ENCODE results near the gene RINL.

RINL gene

DNA sequence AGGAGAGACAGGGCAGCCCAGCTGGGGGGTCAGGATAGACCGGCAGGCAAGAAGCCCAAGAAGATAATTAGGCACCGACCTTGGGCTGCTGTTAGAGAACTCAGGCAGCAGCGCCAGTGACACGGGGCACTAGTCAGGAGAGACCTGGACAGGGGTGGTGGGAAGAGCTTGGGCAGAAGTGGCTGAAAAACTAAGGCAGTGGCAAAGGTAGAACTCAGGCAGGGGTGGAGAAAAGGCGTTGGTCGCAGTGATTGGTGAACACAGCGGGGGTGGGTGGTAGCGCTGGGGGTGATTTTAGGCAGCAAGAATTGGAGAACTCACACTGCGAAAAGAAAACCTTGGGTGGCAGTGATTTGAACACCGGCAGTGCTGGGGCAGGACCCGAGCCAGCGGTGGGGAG lies 29.6 kb upstream of the RINL start:
- Mint-ChIP-seq H3K9me3 (peaks cover 8% of the 10 kb centered on the region), H3K4me1 (peaks cover 8% of the 10 kb centered on the region), H3K4me3 (no peak overlapping the region), H3K36me3 (ENCODE audit: low read depth) (peaks cover 25% of the 10 kb centered on the region), H3K27ac (no peak overlapping the region), H3K27me3 (ENCODE audit: low read depth, poor library complexity) (peaks cover 3% of the 10 kb centered on the region)
- DNase-seq, result no peak
- TF ChIP-seq, protein P1, sequence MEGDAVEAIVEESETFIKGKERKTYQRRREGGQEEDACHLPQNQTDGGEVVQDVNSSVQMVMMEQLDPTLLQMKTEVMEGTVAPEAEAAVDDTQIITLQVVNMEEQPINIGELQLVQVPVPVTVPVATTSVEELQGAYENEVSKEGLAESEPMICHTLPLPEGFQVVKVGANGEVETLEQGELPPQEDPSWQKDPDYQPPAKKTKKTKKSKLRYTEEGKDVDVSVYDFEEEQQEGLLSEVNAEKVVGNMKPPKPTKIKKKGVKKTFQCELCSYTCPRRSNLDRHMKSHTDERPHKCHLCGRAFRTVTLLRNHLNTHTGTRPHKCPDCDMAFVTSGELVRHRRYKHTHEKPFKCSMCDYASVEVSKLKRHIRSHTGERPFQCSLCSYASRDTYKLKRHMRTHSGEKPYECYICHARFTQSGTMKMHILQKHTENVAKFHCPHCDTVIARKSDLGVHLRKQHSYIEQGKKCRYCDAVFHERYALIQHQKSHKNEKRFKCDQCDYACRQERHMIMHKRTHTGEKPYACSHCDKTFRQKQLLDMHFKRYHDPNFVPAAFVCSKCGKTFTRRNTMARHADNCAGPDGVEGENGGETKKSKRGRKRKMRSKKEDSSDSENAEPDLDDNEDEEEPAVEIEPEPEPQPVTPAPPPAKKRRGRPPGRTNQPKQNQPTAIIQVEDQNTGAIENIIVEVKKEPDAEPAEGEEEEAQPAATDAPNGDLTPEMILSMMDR (IDR thresholded peaks at IDR 0.05), result no peak

DNA sequence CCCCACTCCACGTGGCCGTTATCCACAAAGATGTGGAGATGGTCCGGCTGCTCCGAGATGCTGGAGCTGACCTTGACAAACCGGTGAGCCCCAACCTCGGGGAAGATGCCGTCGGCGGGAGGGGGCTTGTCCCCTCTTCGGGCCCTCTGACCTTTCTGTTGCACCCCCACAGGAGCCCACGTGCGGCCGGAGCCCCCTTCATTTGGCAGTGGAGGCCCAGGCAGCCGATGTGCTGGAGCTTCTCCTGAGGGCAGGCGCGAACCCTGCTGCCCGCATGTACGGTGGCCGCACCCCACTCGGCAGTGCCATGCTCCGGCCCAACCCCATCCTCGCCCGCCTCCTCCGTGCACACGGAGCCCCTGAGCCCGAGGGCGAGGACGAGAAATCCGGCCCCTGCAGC lies 29.2 kb upstream of the RINL start:
- Mint-ChIP-seq H3K9me3 (peaks cover 11% of the 10 kb centered on the region), H3K36me3 (ENCODE audit: low read depth) (peaks cover 26% of the 10 kb centered on the region), H3K27me3 (ENCODE audit: low read depth, poor library complexity) (peaks cover 3% of the 10 kb centered on the region), H3K27ac (no peak overlapping the region), H3K4me1 (peaks cover 8% of the 10 kb centered on the region), H3K4me3 (no peak overlapping the region)
- TF ChIP-seq, protein P1 (IDR thresholded peaks at IDR 0.05), result no peak
- no peak for DNase-seq

DNA sequence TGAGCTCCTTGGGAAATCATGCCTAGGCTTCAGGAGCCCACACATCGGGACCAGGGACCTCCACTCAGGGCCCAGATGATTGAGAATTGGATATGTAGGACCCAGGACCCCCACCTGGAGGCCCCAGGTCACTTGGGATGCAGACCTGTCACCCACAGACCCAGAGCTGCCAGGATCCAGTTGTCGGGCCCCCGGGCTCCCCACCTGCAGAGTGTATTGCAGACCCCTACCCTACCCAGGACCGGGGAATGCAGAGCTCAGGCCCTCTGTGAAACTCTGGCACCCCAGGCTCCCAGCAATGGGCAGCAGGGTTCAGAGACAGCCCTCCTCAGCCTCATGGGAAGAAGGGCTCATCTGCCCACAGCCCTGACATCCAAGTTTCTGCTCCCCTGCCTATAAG lies 27.5 kb upstream of the RINL start:
- DNase-seq, result no peak
- Mint-ChIP-seq H3K9me3 (peaks cover 21% of the 10 kb centered on the region), H3K36me3 (ENCODE audit: low read depth) (peaks cover 37% of the 10 kb centered on the region), H3K27ac (no peak overlapping the region), H3K27me3 (ENCODE audit: low read depth, poor library complexity) (peaks cover 3% of the 10 kb centered on the region), H3K4me1 (peaks cover 17% of the 10 kb centered on the region), H3K4me3 (no peak overlapping the region)
- TF ChIP-seq, protein P1 (IDR thresholded peaks at IDR 0.05), result no peak

DNA sequence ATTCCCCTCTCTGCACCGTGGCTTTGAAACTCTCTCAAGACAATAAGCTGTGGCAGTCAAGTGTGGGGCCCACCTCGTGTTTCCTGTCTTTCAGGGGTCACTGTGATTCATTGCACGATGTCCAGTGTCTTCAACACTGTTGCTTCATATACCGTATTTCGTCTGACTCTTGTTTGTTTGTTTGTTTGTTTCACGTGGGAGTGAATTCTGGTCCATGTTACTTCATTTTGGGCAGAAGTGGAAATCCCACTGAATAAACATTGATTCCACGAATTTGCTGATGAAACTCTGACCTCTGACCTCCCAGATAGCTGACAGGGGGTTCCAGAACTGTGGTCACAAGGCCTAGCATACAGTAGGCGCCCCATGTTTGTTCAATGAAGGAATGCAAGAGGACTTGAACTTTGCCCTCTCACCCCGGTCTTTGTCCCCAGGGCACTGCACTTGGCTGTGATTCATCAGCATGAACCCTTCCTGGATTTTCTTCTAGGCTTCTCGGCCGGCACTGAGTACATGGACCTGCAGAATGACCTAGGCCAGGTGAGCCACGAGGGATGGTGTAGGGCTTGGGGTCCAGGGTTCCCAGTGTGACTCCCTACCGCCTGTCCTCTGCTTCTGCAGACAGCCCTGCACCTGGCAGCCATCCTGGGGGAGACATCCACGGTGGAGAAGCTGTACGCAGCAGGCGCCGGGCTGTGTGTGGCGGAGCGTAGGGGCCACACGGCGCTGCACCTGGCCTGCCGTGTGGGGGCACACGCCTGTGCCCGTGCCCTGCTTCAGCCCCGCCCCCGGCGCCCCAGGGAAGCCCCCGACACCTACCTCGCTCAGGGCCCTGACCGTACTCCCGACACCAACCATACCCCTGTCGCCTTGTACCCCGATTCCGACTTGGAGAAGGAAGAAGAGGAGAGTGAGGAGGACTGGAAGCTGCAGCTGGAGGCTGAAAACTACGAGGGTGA lies 26.8 kb upstream of the RINL start:
- no peak for DNase-seq
- Mint-ChIP-seq H3K36me3 (ENCODE audit: low read depth) (peaks cover 37% of the 10 kb centered on the region), H3K27ac (peak overlapping the region; percentile 4), H3K9me3 (peaks cover 21% of the 10 kb centered on the region), H3K4me3 (no peak overlapping the region), H3K27me3 (ENCODE audit: low read depth, poor library complexity) (peaks cover 3% of the 10 kb centered on the region), H3K4me1 (peaks cover 24% of the 10 kb centered on the region)
- TF ChIP-seq, protein P1 (IDR thresholded peaks at IDR 0.05), result no peak

DNA sequence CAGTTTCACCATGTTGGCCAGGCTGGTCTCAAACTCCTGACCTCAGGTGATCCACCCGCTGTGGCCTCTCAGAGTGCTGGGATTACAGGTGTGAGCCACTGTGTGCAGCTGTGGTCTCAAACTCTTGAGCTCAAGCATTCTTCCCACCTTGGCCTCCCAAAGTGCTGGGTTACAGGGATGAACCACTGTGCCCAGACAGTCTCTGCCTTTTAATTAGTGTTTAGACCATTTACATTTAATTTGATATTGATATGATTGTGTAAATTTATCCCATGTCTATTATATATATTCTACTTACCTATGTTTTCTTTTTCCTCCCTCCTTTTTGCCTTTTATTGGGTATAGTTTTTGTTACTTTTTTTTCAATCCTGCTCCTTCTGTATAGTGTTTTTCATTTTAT lies 23.6 kb upstream of the RINL start:
- no peak for DNase-seq
- Mint-ChIP-seq H3K9me3 (peaks cover 21% of the 10 kb centered on the region), H3K4me3 (peak overlapping the region; percentile 66), H3K27me3 (ENCODE audit: low read depth, poor library complexity) (peaks cover 3% of the 10 kb centered on the region), H3K27ac (no peak overlapping the region), H3K4me1 (peaks cover 46% of the 10 kb centered on the region), H3K36me3 (ENCODE audit: low read depth) (peaks cover 29% of the 10 kb centered on the region)
- TF ChIP-seq, protein P1 (IDR thresholded peaks at IDR 0.05), result no peak
